Fibroblast of the aortic adventitia (primary cell): ENCODE measurements around the gene IL6ST. TPM values are rescaled to one million over a fixed set of nuclear protein-coding genes. Genes with fewer than 3 reads are reported as not detected.
"Not testable (repeated sequence)": the region's sequence is repeated elsewhere in the genome, so short reads cannot be mapped to it uniquely, and the experiment has no call there.

Experiments used
- DNase-seq: peaks from one replicate; pipeline ENCODE4 v3.0.0-alpha.2; 2010; ENCODE audit warnings: low read depth
- H3K4me3 ChIP-seq: 2 replicates; pipeline ENCODE4 v1.5.1; 2011; ENCODE audit warnings: low read depth, mild to moderate bottlenecking, control low read depth, low read length, moderate library complexity
- CTCF ChIP-seq: IDR thresholded peaks from 2 replicates; pipeline ENCODE4 v1.5.1; 2011; ENCODE audit warnings: mild to moderate bottlenecking, low read length, control low read depth, inconsistent platforms; ENCODE audit not compliant: insufficient read depth
- total RNA-seq: library from RNA; depleted of rRNA; stranded (reverse); fragments of >200 nt; gene quantifications from 2 replicates; pipeline ENCODE4 v1.2.3, GENCODE V29; 2012; ENCODE audit warnings: low replicate concordance

The IL6ST gene
- 696 and 1,116 TPM in 2 replicates for total RNA-seq

GRCh38 chr5:55994495-55994997 lies at the start of gene IL6ST:
IL6ST (minus strand) TSS chr5:55994963; CDS start chr5:55976278, 18,685 bp downstream.
- DNase-seq: peak; percentile 90
- TF ChIP-seq CTCF: no peak
- H3K4me3 ChIP-seq: peak within 1 kb of the TSS; percentile 87

GRCh38 chr5:56039985-56040384 lies 45.2 kb upstream of the IL6ST start:
- no peak overlapping the region for H3K4me3 ChIP-seq
- DNase-seq: peak; percentile 80
- no peak for TF ChIP-seq CTCF

DNA sequence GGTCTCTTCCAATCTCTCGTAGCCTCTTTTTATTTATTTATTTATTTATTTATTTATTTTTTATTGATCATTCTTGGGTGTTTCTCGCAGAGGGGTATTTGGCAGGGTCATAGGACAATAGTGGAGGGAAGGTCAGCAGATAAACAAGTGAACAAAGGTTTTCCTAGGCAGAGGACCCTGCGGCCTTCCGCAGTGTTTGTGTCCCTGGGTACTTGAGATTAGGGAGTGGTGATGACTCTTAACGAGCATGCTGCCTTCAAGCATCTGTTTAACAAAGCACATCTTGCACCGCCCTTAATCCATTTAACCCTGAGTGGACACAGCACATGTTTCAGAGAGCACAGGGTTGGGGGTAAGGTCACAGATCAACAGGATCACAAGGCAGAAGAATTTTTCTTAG lies 43.4 kb upstream of the IL6ST start:
- H3K4me3 ChIP-seq: not testable (repeated sequence)

GRCh38 chr5:56037531-56038010 lies 42.8 kb upstream of the IL6ST start:
- no peak for DNase-seq
- no peak for TF ChIP-seq CTCF
- no peak overlapping the region for H3K4me3 ChIP-seq

More for the DNA sequence above, 43.4 kb upstream of the IL6ST start:
- DNase-seq: not testable (repeated sequence)

GRCh38 chr5:56035394-56035793 lies 40.6 kb upstream of the IL6ST start:
- H3K4me3 ChIP-seq, DNase-seq: not testable (repeated sequence)

- peak; percentile 40 for DNase-seq
- not testable (repeated sequence) for H3K4me3 ChIP-seq
These were observed 35.3 kb upstream of the IL6ST start for GRCh38 chr5:56029871-56030630.

- TF ChIP-seq CTCF: no peak
- DNase-seq: no peak
- H3K4me3 ChIP-seq: no peak overlapping the region
These were observed 34.7 kb upstream of the IL6ST start for GRCh38 chr5:56029457-56029856.

DNA sequence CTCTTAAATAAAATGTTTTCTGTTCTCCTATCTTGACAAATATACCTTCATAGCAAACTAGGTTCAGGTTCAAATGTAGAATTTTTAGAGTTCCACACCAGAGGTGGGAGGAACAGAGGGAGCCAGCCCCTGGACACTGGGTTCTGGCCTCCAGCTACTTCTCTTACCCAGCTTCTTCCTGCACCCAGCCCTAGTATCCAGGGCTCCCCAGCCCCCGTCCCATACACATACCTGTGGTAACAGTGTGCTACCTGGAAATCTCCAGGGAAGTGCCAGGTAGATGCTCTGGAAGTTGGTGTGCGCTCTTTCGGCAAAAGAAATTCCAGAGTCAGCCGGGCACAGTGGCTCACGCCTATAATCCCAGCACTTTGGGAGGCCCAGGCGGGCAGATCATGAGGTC lies 33.9 kb upstream of the IL6ST start:
- DNase-seq: no peak
- no peak overlapping the region for H3K4me3 ChIP-seq
- TF ChIP-seq CTCF: no peak
